Ishikawa (cell line): Measurements from ENCODE around the gene WNT8A.

ENCODE experiments used
- CEBPB ChIP-seq: IDR thresholded peaks from 2 replicates; pipeline ENCODE4 v1.6.1; 2012
- CREB1 ChIP-seq: IDR thresholded peaks from 2 replicates; pipeline ENCODE4 v1.6.1; 2012; ENCODE audit warnings: low read depth
- EGR1 ChIP-seq: IDR thresholded peaks from 2 replicates; pipeline ENCODE4 v1.6.1; 2012
- EP300 ChIP-seq: IDR thresholded peaks from 2 replicates; pipeline ENCODE4 v1.6.1; 2012; ENCODE audit warnings: borderline replicate concordance
- FOXM1 ChIP-seq: IDR thresholded peaks from 2 replicates; pipeline ENCODE4 v1.6.1; 2012; ENCODE audit warnings: low read depth, borderline replicate concordance
- MAX ChIP-seq: IDR thresholded peaks from 2 replicates; pipeline ENCODE4 v1.6.1; 2012
- NFIC ChIP-seq: IDR thresholded peaks from 2 replicates; pipeline ENCODE4 v1.6.1; 2012
- RAD21 ChIP-seq: IDR thresholded peaks from 2 replicates; pipeline ENCODE4 v1.6.1; 2012; ENCODE audit warnings: low read depth
- REST ChIP-seq: IDR thresholded peaks from 2 replicates; pipeline ENCODE4 v1.6.1; 2012; ENCODE audit warnings: low read depth, mild to moderate bottlenecking
- TAF1 ChIP-seq: IDR thresholded peaks from 2 replicates; pipeline ENCODE4 v1.6.1; 2012; ENCODE audit warnings: low read depth, mild to moderate bottlenecking
- TCF12 ChIP-seq: IDR thresholded peaks from 2 replicates; pipeline ENCODE4 v1.6.1; 2012; ENCODE audit warnings: low read depth
- TEAD4 ChIP-seq: IDR thresholded peaks from 2 replicates; pipeline ENCODE4 v1.6.1; 2012
- USF1 ChIP-seq: IDR thresholded peaks from 2 replicates; pipeline ENCODE4 v1.6.1; 2012
- YY1 ChIP-seq: IDR thresholded peaks from 2 replicates; pipeline ENCODE4 v1.6.1; 2012; ENCODE audit warnings: low read depth
- ZBTB7A ChIP-seq: IDR thresholded peaks from 2 replicates; pipeline ENCODE4 v1.6.1; 2012; ENCODE audit warnings: low read depth

The WNT8A gene

GRCh38 chr5:138093036-138093435 is 9.2 kb downstream of the WNT8A start:
- TF ChIP-seq MAX (no peak), ZBTB7A (no peak), TAF1 (no peak), TCF12 (no peak), EGR1 (no peak), USF1 (no peak), CREB1 (no peak), REST (no peak), EP300 (no peak), TEAD4 (no peak), CEBPB (no peak), YY1 (no peak), FOXM1 (no peak), NFIC (no peak), RAD21 (no peak)

GRCh38 chr5:138095100-138095907 is 11.5 kb downstream of the WNT8A start:
- TF ChIP-seq TAF1 (no peak), CEBPB (no peak), EP300 (no peak), TEAD4 (no peak), USF1 (no peak), EGR1 (no peak), MAX (no peak), REST (no peak), ZBTB7A (no peak), TCF12 (no peak), NFIC (no peak), RAD21 (no peak), YY1 (no peak), CREB1 (no peak), FOXM1 (no peak)

- TF ChIP-seq NFIC, result no peak
These were observed 12.5 kb downstream of the WNT8A start for GRCh38 chr5:138096363-138096762.

GRCh38 chr5:138096997-138097828 is 13.4 kb downstream of the WNT8A start:
- TF ChIP-seq EGR1 (no peak), USF1 (no peak), YY1 (no peak)

GRCh38 chr5:138102454-138103318 is 18.9 kb downstream of the WNT8A start:
- TF ChIP-seq YY1 (no peak), EP300 (no peak), CREB1 (no peak), REST (no peak), TEAD4 (no peak), TAF1 (no peak), ZBTB7A (no peak), MAX (no peak), RAD21 (no peak), EGR1 (no peak), FOXM1 (no peak), CEBPB (no peak), USF1 (no peak), TCF12 (no peak), NFIC (no peak)
